BLaER1 (cell line): Measurements from ENCODE around the gene MYL3.

Experiments
- H3K27ac ChIP-seq: shearing (Covaris generic); formaldehyde crosslinking; 2 replicates; pipeline ENCODE4 v1.8.1; 2022
- H3K27me3 ChIP-seq: shearing (Covaris generic); formaldehyde crosslinking; 2 replicates; pipeline ENCODE4 v1.8.1; 2022
- H3K36me3 ChIP-seq: shearing (Covaris generic); formaldehyde crosslinking; 2 replicates; pipeline ENCODE4 v1.8.1; 2022
- H3K4me1 ChIP-seq: shearing (Covaris generic); formaldehyde crosslinking; 2 replicates; pipeline ENCODE4 v1.8.1; 2022
- H3K4me2 ChIP-seq: shearing (Covaris generic); formaldehyde crosslinking; 2 replicates; pipeline ENCODE4 v1.8.1; 2022
- H3K4me3 ChIP-seq: shearing (Covaris generic); formaldehyde crosslinking; 2 replicates; pipeline ENCODE4 v1.8.1; 2022
- H3K9ac ChIP-seq: shearing (Covaris generic); formaldehyde crosslinking; 2 replicates; pipeline ENCODE4 v1.8.1; 2022
- H3K9me3 ChIP-seq: shearing (Covaris generic); formaldehyde crosslinking; 2 replicates; pipeline ENCODE4 v1.8.1; 2022
- H4K20me1 ChIP-seq: shearing (Covaris generic); formaldehyde crosslinking; 2 replicates; pipeline ENCODE4 v1.8.1; 2022
- Cebpa-rat ChIP-seq: shearing (Covaris generic); IDR thresholded peaks from 2 replicates; pipeline ENCODE4 v1.8.1; 2022

MYL3 gene

GRCh38 chr3:46893146-46893748, 30.0 kb upstream of the MYL3 start:
- H3K27ac ChIP-seq: no peak overlapping the region
- no peaks in the 10 kb centered on the region for H3K36me3 ChIP-seq
- no peak for TF ChIP-seq Cebpa-rat
- no peaks in the 10 kb centered on the region for H4K20me1 ChIP-seq
- H3K4me3 ChIP-seq: peak overlapping the region; percentile 61
- 0 out of 2 replicates have a peak overlapping the region, but pooled peaks have one; percentile 43 for H3K9ac ChIP-seq
- peaks cover 7% of the 10 kb centered on the region for H3K27me3 ChIP-seq
- H3K9me3 ChIP-seq: no peaks in the 10 kb centered on the region
- H3K4me2 ChIP-seq: peak overlapping the region; percentile 96
- peaks cover 57% of the 10 kb centered on the region for H3K4me1 ChIP-seq

GRCh38 chr3:46892285-46893145, 29.3 kb upstream of the MYL3 start:
- H3K4me1 ChIP-seq: peaks cover 54% of the 10 kb centered on the region
- peak overlapping the region; percentile 61 for H3K4me3 ChIP-seq
- peak overlapping the region; percentile 43; the same call in 1 of the 2 replicates for H3K9ac ChIP-seq
- H3K36me3 ChIP-seq: no peaks in the 10 kb centered on the region
- peak overlapping the region; percentile 16; the same call in 1 of the 2 replicates for H3K27ac ChIP-seq
- H4K20me1 ChIP-seq: no peaks in the 10 kb centered on the region
- TF ChIP-seq Cebpa-rat: no peak
- H3K4me2 ChIP-seq: peak overlapping the region; percentile 96
- no peaks in the 10 kb centered on the region for H3K9me3 ChIP-seq
- H3K27me3 ChIP-seq: no peaks in the 10 kb centered on the region; the same call in 1 of the 2 replicates

GRCh38 chr3:46891132-46891531, 27.9 kb upstream of the MYL3 start:
- H3K9me3 ChIP-seq: no peaks in the 10 kb centered on the region
- no peaks in the 10 kb centered on the region; the same call in 1 of the 2 replicates for H3K27me3 ChIP-seq
- no peak overlapping the region for H3K27ac ChIP-seq
- H3K36me3 ChIP-seq: no peaks in the 10 kb centered on the region
- H3K4me3 ChIP-seq: no peak overlapping the region
- H3K4me1 ChIP-seq: peaks cover 54% of the 10 kb centered on the region
- no peaks in the 10 kb centered on the region for H4K20me1 ChIP-seq
- no peak overlapping the region for H3K9ac ChIP-seq
- H3K4me2 ChIP-seq: peak overlapping the region; percentile 96
- TF ChIP-seq Cebpa-rat: no peak

GRCh38 chr3:46890132-46890531, 26.9 kb upstream of the MYL3 start:
- TF ChIP-seq Cebpa-rat: no peak
- Histone ChIP-seq H3K36me3 (no peaks in the 10 kb centered on the region), H3K4me2 (peak overlapping the region; percentile 96), H4K20me1 (no peaks in the 10 kb centered on the region), H3K4me3 (no peak overlapping the region), H3K9me3 (no peaks in the 10 kb centered on the region), H3K4me1 (peaks cover 54% of the 10 kb centered on the region), H3K27me3 (peaks cover 4% of the 10 kb centered on the region; the same call in 1 of the 2 replicates), H3K9ac (no peak overlapping the region), H3K27ac (no peak overlapping the region)

GRCh38 chr3:46889381-46890110, 26.3 kb upstream of the MYL3 start:
- H3K4me3 ChIP-seq: no peak overlapping the region
- peaks cover 10% of the 10 kb centered on the region for H3K27me3 ChIP-seq
- peaks cover 57% of the 10 kb centered on the region for H3K4me1 ChIP-seq
- H3K4me2 ChIP-seq: peak overlapping the region; percentile 96
- H3K9me3 ChIP-seq: no peaks in the 10 kb centered on the region
- no peak overlapping the region for H3K27ac ChIP-seq
- no peak for TF ChIP-seq Cebpa-rat
- no peak overlapping the region for H3K9ac ChIP-seq
- H4K20me1 ChIP-seq: peaks cover 3% of the 10 kb centered on the region
- no peaks in the 10 kb centered on the region for H3K36me3 ChIP-seq

- H4K20me1 ChIP-seq: peaks cover 12% of the 10 kb centered on the region
- no peaks in the 10 kb centered on the region for H3K9me3 ChIP-seq
- peak overlapping the region; percentile 96 for H3K4me2 ChIP-seq
- no peak overlapping the region for H3K4me3 ChIP-seq
- H3K4me1 ChIP-seq: peaks cover 63% of the 10 kb centered on the region
- no peaks in the 10 kb centered on the region for H3K36me3 ChIP-seq
- no peak overlapping the region for H3K27ac ChIP-seq
- H3K27me3 ChIP-seq: peaks cover 18% of the 10 kb centered on the region
- TF ChIP-seq Cebpa-rat: no peak
- H3K9ac ChIP-seq: no peak overlapping the region
These were observed 25.5 kb upstream of the MYL3 start for GRCh38 chr3:46888705-46889104.

- Histone ChIP-seq H3K9me3 (no peaks in the 10 kb centered on the region), H3K4me1 (peaks cover 61% of the 10 kb centered on the region), H3K4me2 (no peak overlapping the region), H3K36me3 (no peaks in the 10 kb centered on the region), H3K27ac (no peak overlapping the region), H3K9ac (no peak overlapping the region), H3K27me3 (peaks cover 24% of the 10 kb centered on the region), H4K20me1 (peaks cover 17% of the 10 kb centered on the region), H3K4me3 (no peak overlapping the region)
- no peak for TF ChIP-seq Cebpa-rat
These were observed 24.8 kb upstream of the MYL3 start for GRCh38 chr3:46887980-46888494.

- no peak overlapping the region for H3K9ac ChIP-seq
- peaks cover 24% of the 10 kb centered on the region for H4K20me1 ChIP-seq
- H3K4me2 ChIP-seq: no peak overlapping the region
- H3K27ac ChIP-seq: no peak overlapping the region
- TF ChIP-seq Cebpa-rat: no peak
- H3K4me3 ChIP-seq: no peak overlapping the region
- H3K36me3 ChIP-seq: no peaks in the 10 kb centered on the region
- peaks cover 50% of the 10 kb centered on the region for H3K4me1 ChIP-seq
- no peaks in the 10 kb centered on the region for H3K9me3 ChIP-seq
- H3K27me3 ChIP-seq: peaks cover 46% of the 10 kb centered on the region
These were observed 22.4 kb upstream of the MYL3 start for GRCh38 chr3:46885612-46886011.

GRCh38 chr3:46884929-46885328, 21.7 kb upstream of the MYL3 start:
- H4K20me1 ChIP-seq: peaks cover 24% of the 10 kb centered on the region
- no peak overlapping the region for H3K27ac ChIP-seq
- H3K9me3 ChIP-seq: no peaks in the 10 kb centered on the region
- H3K27me3 ChIP-seq: peaks cover 53% of the 10 kb centered on the region
- no peaks in the 10 kb centered on the region for H3K36me3 ChIP-seq
- no peak for TF ChIP-seq Cebpa-rat
- peak overlapping the region; percentile 90; the same call in 1 of the 2 replicates for H3K4me2 ChIP-seq
- no peak overlapping the region for H3K9ac ChIP-seq
- peaks cover 49% of the 10 kb centered on the region for H3K4me1 ChIP-seq
- no peak overlapping the region for H3K4me3 ChIP-seq
